ENCODE results near the gene CLBA1. TPM values are rescaled to one million over a fixed set of nuclear protein-coding genes. Genes with fewer than 3 reads are reported as not detected.
A peak's percentile ranks its signal among the peaks of the same experiment; 100 is the strongest.
"Not testable (repeated sequence)": the region's sequence is repeated elsewhere in the genome, so short reads cannot be mapped to it uniquely, and the experiment has no call there.

Gene CLBA1
- total and polyA plus RNA-seq, 11 donors = 0.76 to 3.7 (median 2.6) TPM

DNA sequence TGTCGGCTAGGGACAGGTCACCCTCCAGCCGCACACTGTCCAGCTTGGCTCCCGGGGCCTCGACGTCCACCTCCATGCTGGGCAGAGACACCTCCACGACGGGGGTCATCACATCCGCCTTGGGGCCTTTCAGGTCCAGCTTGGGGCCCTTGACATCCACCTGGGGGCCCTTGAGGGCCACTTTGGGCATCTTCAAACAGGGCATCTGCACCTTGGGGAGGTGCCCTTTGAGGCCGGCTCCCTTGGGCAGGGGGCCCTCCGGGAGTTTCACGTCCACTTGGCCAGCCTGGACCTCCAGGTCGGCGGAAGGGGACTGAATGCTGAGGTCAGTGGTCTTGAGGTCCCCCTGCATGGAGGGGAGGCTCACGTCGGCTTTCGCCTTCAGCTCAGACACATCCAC lies 43.0 kb upstream of the CLBA1 start:
- WGBS, 4 donors = 91 to 96% (median 92%) methylated on average over 16 of the region's 16 CpGs

DNA sequence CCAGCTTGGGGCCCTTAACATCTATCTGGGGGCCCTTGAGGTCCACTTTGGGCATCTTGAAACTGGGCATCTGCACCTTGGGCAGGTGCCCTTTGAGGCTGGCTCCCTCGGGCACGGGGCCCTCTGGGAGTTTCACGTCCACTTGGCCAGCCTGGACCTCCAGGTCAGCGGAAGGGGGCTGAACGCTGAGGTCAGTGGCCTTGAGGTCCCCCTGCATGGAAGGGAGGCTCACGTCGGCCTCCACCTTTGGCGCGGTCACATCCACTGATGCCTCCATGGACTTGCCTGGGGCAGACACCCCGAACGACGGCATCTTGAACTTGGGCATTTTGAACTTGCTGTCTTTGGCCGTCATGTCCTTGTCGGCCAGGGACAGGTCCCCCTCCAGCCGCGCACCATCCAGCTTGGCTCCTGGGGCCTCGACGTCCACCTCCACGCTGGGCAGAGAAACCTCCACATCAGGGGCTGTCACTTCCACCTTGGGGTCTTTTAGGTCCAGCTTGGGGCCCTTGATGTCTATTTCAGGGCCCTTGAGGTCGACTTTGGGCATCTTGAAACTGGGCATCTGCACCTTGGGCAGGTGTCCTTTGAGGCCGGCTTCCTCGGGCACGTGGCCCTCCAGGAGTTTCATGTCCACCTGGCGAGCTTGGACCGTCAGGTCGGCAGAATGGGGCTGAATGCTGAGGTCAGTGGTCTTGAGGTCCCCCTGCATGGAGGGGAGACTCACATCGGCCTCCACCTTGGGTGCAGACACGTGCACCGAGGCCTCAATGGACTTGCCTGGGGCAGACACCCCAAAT lies 42.2 kb upstream of the CLBA1 start:
- DNase-seq = peak in 3 of 5 donors; percentile 3 to 45 (median 16)
- H3K4me1 ChIP-seq; H3K36me3 ChIP-seq; intact Hi-C loops (cut with DNase I); ATAC-seq; H3K27me3 ChIP-seq; H3K4me3 ChIP-seq; H3K9me3 ChIP-seq; H3K27ac ChIP-seq: not testable (repeated sequence)
- 85 to 93% (median 89%) methylated on average over 21 to 29 of the region's 29 CpGs for WGBS, 4 donors

More for the DNA sequence above, 43.0 kb upstream of the CLBA1 start:
- peak in 2 of 5 donors; percentile 4 to 21 for DNase-seq
- H3K27ac ChIP-seq = no peak overlapping the region
- no peak for TF ChIP-seq POLR2A (IDR thresholded peaks at IDR 0.05)
- TF ChIP-seq, protein P1, sequence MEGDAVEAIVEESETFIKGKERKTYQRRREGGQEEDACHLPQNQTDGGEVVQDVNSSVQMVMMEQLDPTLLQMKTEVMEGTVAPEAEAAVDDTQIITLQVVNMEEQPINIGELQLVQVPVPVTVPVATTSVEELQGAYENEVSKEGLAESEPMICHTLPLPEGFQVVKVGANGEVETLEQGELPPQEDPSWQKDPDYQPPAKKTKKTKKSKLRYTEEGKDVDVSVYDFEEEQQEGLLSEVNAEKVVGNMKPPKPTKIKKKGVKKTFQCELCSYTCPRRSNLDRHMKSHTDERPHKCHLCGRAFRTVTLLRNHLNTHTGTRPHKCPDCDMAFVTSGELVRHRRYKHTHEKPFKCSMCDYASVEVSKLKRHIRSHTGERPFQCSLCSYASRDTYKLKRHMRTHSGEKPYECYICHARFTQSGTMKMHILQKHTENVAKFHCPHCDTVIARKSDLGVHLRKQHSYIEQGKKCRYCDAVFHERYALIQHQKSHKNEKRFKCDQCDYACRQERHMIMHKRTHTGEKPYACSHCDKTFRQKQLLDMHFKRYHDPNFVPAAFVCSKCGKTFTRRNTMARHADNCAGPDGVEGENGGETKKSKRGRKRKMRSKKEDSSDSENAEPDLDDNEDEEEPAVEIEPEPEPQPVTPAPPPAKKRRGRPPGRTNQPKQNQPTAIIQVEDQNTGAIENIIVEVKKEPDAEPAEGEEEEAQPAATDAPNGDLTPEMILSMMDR (IDR thresholded peaks at IDR 0.05) = no peak
- peaks cover 0 to 3% (median 0%) of the 10 kb centered on the region in 12 donors for H3K4me1 ChIP-seq
- H3K36me3 ChIP-seq = no peaks in the 10 kb centered on the region
- ATAC-seq = no peak
- H3K27me3 ChIP-seq = peaks cover 0 to 4% (median 0%) of the 10 kb centered on the region in 9 donors
- no peaks in the 10 kb centered on the region for H3K9me3 ChIP-seq
- no peak overlapping the region for H3K4me3 ChIP-seq
- intact Hi-C loops (cut with DNase I) = no loop called here

GRCh38 chr14:104944016-104944308 lies 41.6 kb upstream of the CLBA1 start:
- intact Hi-C loops (cut with DNase I); H3K9me3 ChIP-seq; ATAC-seq; DNase-seq; H3K36me3 ChIP-seq; H3K4me1 ChIP-seq; H3K27me3 ChIP-seq; H3K27ac ChIP-seq; H3K4me3 ChIP-seq: not testable (repeated sequence)
- WGBS, 4 donors = 80 to 92% (median 88%) methylated on average over 5 to 6 of the region's 6 CpGs

DNA sequence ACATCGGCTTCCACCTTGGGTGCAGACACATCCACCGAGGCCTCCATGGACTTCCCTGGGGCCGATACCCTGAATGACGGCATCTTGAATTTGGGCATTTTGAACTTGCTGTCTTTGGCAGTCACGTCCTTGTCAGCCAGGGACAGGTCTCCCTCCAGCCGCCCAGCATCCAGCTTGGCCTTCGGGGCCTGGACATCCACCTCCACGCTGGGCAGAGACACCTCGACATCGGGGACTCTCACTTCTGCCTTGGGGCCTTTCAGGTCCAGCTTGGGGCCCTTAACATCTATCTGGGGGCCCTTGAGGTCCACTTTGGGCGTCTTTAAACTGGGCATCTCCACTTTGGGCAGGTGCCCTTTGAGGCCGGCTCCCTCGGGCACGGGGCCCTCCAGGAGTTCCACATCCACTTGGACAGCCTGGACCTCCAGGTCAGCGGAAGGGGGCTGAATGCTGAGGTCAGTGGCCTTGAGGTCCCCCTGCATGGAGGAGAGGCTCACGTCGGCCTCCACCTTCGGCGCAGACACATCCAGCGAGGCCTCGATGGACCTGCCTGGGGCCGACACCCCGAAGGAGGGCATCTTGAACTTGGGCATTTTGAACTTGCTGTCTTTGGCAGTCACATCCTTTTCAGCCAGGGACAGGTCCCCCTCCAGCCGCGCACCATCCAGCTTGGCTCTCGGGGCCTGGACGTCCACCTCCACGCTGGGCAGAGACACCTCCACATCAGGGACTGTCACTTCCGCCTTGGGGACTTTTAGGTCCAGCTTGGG lies 41.0 kb upstream of the CLBA1 start:
- H3K4me3 ChIP-seq; ATAC-seq; H3K27ac ChIP-seq; H3K36me3 ChIP-seq; H3K4me1 ChIP-seq; H3K27me3 ChIP-seq; H3K9me3 ChIP-seq; intact Hi-C loops (cut with DNase I): not testable (repeated sequence)
- peak in 4 of 5 donors; percentile 3 to 43 (median 12) for DNase-seq
- 90 to 95% (median 93%) methylated on average over 18 to 29 of the region's 29 CpGs for WGBS, 4 donors

DNA sequence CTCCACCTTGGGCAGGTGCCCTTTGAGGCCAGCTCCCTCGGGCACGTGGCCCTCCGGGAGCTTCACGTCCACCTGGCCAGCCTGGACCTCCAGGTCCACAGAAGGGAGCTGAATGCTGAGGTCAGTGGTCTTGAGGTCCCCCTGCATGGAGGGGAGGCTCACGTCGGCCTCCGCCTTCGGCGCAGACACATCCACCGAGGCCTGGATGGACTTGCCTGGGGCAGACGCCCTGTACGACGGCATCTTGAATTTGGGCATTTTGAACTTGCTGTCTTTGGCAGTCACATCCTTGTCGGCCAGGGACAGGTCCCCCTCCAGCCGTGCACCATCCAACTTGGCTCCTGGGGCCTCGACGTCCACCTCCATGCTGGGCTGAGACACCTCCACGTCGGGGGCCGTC lies 40.3 kb upstream of the CLBA1 start:
- ATAC-seq; H3K27me3 ChIP-seq; H3K27ac ChIP-seq; H3K4me3 ChIP-seq; H3K4me1 ChIP-seq; H3K9me3 ChIP-seq; intact Hi-C loops (cut with DNase I); H3K36me3 ChIP-seq: not testable (repeated sequence)
- WGBS, 4 donors = 85 to 95% (median 89%) methylated on average over 17 to 20 of the region's 20 CpGs
- DNase-seq = peak in 3 of 5 donors; percentile 13 to 47 (median 18)

DNA sequence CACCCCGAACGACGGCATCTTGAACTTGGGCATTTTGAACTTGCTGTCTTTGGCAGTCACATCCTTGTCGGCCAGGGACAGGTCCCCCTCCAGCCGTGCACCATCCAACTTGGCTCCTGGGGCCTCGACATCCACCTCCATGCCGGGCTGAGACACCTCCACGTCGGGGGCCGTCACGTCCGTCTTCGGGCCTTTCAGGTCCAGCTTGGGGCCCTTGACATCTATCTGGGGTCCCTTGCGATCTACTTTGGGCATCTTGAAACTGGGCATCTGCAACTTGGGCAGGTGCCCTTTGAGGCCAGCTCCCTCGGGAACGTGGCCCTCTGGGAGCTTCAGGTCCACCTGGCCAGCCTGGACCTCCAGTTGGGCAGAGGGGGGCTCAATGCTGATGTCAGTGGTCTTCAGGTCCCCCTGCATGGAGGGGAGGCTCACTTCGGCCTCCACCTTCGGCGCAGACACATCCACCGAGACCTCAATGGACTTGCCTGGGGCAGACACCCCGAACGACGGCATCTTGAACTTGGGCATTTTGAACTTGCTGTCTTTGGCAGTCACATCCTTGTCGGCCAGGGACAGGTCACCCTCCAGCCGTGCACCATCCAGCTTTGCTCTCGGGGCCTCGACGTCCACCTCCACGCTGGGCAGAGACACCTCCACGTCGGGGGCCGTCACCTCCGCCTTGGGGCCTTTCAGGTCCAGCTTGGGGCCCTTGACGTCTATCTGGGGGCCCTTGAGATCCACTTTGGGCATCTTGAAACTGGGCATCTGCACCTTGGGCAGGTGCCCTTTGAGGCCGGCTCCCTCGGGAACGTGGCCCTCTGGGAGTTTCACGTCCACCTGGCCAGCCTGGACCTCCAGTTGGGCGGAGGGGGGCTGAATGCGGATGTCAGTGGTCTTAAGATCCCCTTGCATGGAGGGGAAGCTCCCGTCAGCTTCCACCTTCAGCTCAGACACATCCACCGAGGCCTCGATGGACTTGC lies 39.3 kb upstream of the CLBA1 start:
- H3K9me3 ChIP-seq; H3K27ac ChIP-seq; ATAC-seq; H3K36me3 ChIP-seq; H3K27me3 ChIP-seq; H3K4me1 ChIP-seq; intact Hi-C loops (cut with DNase I); H3K4me3 ChIP-seq: not testable (repeated sequence)
- 90 to 95% (median 94%) methylated on average over 26 to 43 of the region's 43 CpGs for WGBS, 4 donors
- DNase-seq = peak in 2 of 5 donors; percentile 21 to 49

GRCh38 chr14:104947201-104947600 lies 38.4 kb upstream of the CLBA1 start:
- WGBS, 4 donors = 90 to 95% (median 93%) methylated on average over 10 to 13 of the region's 13 CpGs
- H3K9me3 ChIP-seq; H3K4me3 ChIP-seq; ATAC-seq; H3K27ac ChIP-seq; H3K36me3 ChIP-seq; intact Hi-C loops (cut with DNase I); H3K4me1 ChIP-seq; H3K27me3 ChIP-seq: not testable (repeated sequence)
- DNase-seq = peak in 2 of 5 donors; percentile 8 to 33

DNA sequence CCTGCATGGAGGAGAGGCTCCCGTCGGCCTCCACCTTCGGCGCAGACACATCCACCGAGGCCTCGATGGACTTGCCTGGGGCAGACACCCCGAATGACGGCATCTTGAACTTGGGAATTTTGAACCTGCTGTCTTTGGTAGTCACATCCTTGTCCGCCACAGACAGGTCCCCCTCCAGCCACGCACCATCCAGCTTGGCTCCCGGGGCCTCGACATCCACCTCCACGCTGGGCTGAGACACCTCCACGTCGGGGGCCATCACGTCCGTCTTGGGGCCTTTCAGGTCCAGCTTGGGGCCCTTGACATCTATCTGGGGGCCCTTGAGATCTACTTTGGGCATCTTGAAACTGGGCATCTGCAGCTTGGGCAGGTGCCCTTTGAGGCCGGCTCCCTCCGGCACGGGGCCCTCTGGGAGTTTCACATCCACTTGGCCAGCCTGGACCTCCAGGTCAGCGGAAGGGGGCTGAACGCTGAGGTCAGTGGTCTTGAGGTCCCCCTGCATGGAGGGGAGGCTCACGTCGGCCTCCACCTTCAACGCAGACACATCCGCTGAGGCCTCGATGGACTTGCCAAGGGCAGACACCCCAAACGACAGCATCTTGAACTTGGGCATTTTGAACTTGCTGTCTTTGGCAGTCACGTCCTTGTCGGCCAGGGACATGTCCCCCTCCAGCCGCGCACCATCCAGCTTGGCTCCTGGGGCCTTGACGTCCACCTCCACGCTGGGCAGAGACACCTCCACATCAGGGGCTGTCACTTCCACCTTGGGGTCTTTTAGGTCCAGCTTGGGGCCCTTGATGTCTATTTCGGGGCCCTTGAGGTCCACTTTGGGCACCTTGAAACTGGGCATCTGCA lies 37.5 kb upstream of the CLBA1 start:
- 91 to 94% (median 94%) methylated on average over 20 to 35 of the region's 35 CpGs for WGBS, 4 donors
- H3K9me3 ChIP-seq; ATAC-seq; intact Hi-C loops (cut with DNase I); H3K4me1 ChIP-seq; H3K27ac ChIP-seq; H3K4me3 ChIP-seq; H3K36me3 ChIP-seq; H3K27me3 ChIP-seq: not testable (repeated sequence)
- peak in 2 of 5 donors; percentile 16 to 44 for DNase-seq

Data from heart left ventricle (tissue), 16 donors.